AG08395 (cell line): Measurements from ENCODE around the gene SLC36A1.

ENCODE experiments used
- DNase-seq: peaks from one replicate; pipeline ENCODE4 v3.0.0; 2012; ENCODE audit warnings: mixed read lengths, low spot score

SLC36A1 gene

DNA sequence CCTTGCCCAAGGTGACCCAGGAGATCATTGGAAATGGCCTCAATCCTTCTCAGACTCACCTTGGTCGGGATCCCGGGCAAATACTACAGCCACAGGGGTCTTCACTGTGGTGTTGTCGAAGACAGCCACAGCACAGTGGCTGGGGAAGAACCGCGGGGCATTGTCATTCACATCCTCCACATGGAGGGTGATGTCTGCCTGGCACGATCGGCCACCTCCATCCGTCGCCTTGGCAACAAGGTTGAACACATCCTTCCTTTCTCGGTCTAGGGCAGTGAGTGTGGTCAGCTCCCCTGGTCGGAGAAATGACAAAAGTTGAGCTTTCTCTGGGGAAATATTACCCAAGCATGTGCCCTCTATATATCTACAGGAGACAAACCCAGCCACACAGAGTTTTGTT, 86.9 kb downstream of the SLC36A1 start:
- DNase-seq: no peak

DNA sequence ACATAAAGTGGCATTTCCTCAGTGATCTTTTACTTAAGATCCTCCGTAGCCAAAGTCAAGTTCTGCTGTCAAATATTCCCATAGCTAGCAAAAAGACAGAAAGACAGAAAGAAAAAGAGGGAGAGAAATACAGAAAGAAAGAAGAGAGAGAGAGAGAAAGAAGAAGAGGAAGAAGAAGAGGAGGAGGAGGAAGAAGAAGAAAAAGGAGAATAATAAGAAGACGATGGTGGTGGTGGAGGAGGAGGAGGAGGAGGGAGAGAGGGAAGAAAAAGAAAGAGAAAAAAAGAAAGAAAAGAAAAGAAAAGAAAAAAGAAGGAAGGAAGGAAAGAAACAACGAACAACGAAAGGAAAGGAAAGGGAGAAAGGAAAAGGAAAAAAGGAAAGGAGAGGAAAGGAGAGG, 89.6 kb downstream of the SLC36A1 start:
- DNase-seq: no peak

GRCh38 chr5:151541571-151541970, 94.2 kb downstream of the SLC36A1 start:
- DNase-seq: no peak
